Activated T-helper 17 cell treated with anti-CD3 and anti-CD28 coated beads, Interleukin-2, amount 50 U/mL, for 72 hours (primary cell): ENCODE data around the gene DIRAS1. TPM values are rescaled to one million over a fixed set of nuclear protein-coding genes. Genes with fewer than 3 reads are reported as not detected.
A peak's percentile ranks its signal among the peaks of the same experiment; 100 is the strongest.

Experiments used
- ATAC-seq: fragments of 150-1000 bp; cut with Tn5 transposase; replicated peaks from 2 replicates; pipeline ENCODE4 v1.10.0; 2021; ENCODE audit warnings: mild to moderate bottlenecking, moderate library complexity
- H3K27ac Mint-ChIP-seq: one replicate; pipeline ENCODE4 v1.8.0; 2022; ENCODE audit warnings: mixed read lengths
- H3K27me3 Mint-ChIP-seq: one replicate; pipeline ENCODE4 v1.8.0; 2022; ENCODE audit warnings: mixed read lengths
- H3K36me3 Mint-ChIP-seq: one replicate; pipeline ENCODE4 v1.8.0; 2022; ENCODE audit warnings: low read depth, mild to moderate bottlenecking, mixed read lengths
- H3K4me1 Mint-ChIP-seq: one replicate; pipeline ENCODE4 v1.8.0; 2022; ENCODE audit warnings: mixed read lengths
- H3K4me3 Mint-ChIP-seq: one replicate; pipeline ENCODE4 v1.8.0; 2022; ENCODE audit warnings: mild to moderate bottlenecking, mixed read lengths
- H3K9me3 Mint-ChIP-seq: one replicate; pipeline ENCODE4 v1.8.0; 2022; ENCODE audit warnings: mixed read lengths
- total RNA-seq, 2 donors: library from RNA; stranded (reverse); gene quantifications; one replicate each; pipeline ENCODE4 v1.2.3, GENCODE V29; 2022

DIRAS1 gene, protein sequence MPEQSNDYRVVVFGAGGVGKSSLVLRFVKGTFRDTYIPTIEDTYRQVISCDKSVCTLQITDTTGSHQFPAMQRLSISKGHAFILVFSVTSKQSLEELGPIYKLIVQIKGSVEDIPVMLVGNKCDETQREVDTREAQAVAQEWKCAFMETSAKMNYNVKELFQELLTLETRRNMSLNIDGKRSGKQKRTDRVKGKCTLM
- under 1 TPM in 1 of 2 donors, not detected in 1; 0.61 TPM for total RNA-seq

DNA sequence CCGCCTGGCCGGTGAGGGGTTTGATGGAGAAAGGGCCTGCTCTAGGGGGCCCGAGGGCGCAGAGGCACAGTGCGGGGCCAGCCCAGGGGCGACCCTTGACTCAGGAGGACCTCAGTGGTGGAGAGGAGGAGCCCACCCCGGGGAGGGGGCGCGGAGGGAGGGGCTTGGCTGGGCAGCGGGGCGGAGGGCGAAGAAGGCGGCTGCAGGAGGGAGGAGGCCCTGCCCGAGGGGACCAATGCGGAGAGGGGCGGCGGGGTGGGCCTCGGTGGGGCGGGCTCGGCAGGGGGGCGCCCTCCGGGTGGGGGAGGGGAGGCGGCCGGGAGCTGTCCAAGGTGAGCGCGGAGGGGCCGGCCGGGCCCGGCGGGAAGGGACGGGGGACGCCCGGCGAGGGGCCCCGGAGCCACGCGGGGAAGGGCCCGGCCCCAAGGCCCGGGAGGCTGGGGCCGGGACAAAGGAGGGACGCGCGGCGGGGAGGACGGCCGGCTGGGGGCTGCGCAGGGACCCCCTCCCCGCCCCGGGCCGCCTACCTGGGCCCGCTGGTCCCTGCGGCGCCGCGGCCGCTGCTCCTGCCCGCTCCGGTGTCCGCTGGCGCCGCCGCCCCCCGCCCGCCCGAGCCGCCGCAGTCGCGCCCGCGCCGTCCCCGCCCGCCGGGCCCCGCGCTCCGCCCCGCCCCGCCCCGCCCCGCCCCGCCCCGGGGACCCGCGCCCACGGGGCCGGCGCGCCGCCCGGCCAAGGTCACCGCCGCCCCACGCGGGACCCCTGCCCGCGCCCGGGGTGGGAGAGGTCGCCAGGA is at the start of gene DIRAS1:
Gene DIRAS1, minus strand, starts transcription at position 596 of the 793 bp plus-strand sequence. CDS start 3,566 bp downstream, outside the sequence.
- no peak for ATAC-seq
- Mint-ChIP-seq H3K27ac (no peak within 1 kb of the TSS), H3K36me3 (no peaks in the 10 kb centered on the region), H3K4me3 (peak within 1 kb of the TSS; percentile 27), H3K27me3 (peaks cover 12% of the 10 kb centered on the region), H3K9me3 (no peaks in the 10 kb centered on the region), H3K4me1 (no peaks in the 10 kb centered on the region)

DNA sequence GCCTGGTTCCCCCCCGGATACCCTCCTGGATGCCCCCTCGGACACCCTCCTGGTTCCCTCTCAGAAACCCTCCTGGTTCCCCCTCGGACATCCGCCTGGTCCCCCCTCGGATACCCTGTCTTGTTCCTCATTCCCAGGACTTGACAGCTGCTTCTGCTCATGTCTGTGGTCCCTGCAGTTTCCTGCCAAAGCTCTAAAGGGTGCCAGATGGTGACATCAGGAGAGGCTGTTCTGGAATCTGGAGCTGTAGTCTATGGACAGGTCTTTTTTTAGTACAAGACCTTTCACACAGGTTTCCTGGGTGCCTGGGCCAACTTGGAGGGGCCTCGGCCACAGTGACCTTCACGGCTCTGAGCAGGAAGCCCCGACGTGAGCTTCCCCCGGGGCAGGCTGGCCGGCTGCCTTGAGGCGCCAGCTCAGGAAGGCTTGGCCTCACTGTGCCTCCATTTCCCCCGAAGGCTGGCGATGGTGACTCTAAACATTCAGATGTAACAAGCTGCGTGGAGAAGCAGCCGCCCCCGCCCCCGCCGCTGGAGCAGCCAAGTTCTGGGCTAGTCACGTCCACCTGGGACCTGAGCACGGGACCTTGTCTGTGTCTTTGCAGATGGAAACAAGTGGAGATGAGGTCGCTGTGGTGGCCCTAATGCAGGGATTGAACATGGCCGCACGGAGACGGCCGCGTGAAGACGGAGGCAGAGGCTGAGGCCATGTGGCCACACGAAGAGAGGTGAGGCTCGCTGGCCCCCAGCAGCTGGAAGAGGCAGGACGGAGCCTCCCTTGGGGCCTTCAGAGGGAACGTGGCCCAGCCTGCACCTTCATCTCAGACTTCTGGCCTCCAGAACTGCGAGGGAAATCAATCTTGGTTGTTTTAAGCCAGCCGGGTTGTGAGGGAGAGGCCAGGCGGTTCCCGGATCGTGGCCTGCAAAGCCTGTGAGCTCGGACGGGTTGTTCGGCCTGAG is 49.2 kb upstream of the DIRAS1 start:
- no peak for ATAC-seq
- Mint-ChIP-seq H3K9me3 (no peaks in the 10 kb centered on the region), H3K4me3 (no peak overlapping the region), H3K4me1 (peaks cover 11% of the 10 kb centered on the region), H3K27me3 (no peaks in the 10 kb centered on the region), H3K36me3 (peaks cover 29% of the 10 kb centered on the region), H3K27ac (no peak overlapping the region)

DNA sequence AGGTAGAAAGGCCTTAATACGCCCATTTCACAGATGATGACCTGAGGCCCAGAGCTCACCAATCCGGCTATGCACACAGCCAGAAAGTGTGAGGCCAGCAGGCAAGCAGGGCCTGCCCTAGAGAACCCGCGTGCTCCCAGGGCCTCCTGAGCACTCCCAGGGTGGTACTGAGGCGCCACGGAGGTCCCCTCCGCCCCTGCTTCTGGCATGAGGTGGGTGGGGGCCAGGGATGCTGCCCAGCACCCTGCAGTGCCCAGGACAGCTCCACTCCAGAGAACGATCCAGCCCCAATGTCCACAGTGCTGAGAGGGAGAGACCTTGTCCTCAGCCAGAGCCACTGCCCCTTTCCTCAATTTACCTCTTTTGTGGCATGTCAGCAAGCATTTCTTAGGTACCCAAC is 48.0 kb upstream of the DIRAS1 start:
- Mint-ChIP-seq H3K4me1 (peaks cover 5% of the 10 kb centered on the region), H3K27me3 (no peaks in the 10 kb centered on the region), H3K4me3 (no peak overlapping the region), H3K36me3 (peaks cover 34% of the 10 kb centered on the region), H3K27ac (no peak overlapping the region), H3K9me3 (no peaks in the 10 kb centered on the region)
- ATAC-seq: no peak

DNA sequence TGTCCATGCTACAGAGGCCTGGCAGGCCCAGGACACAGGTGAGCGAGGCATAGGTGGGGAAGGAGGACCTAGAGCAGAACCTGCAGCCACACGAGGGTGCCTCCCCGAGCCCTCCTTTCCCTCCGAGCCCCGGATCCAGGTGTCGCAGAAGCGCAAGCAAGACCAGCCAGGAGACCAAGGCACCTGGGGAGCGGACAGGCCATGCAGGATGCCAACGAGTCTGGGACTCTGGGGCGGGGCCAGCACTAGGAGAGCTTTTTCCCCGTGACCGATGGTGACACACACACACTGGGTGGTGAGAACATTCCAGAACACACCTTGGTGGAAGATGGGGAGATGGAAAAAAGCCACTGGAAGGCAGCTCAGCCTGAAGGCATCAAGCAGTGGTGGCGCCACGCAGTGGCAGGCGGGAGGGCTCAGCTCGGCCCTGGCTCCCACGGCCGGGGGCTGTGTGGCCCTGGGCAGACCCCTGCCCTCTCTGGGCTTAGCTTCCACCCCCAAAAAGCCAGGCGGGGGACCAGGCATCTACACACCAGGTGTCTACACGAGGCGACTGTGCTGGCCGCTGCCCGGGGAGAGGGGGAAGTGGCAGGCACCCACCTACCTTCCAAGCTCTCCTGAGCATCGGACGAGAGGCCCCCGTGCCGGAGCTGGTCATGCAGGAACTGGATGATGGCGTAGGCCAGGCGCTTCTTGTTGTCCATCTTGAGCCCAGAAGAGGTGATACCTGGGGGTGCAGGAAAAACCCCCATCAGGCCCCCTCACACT is 47.4 kb upstream of the DIRAS1 start:
- ATAC-seq: no peak
- Mint-ChIP-seq H3K4me3 (no peak overlapping the region), H3K9me3 (no peaks in the 10 kb centered on the region), H3K4me1 (peaks cover 5% of the 10 kb centered on the region), H3K27ac (no peak overlapping the region), H3K36me3 (peaks cover 41% of the 10 kb centered on the region), H3K27me3 (no peaks in the 10 kb centered on the region)

DNA sequence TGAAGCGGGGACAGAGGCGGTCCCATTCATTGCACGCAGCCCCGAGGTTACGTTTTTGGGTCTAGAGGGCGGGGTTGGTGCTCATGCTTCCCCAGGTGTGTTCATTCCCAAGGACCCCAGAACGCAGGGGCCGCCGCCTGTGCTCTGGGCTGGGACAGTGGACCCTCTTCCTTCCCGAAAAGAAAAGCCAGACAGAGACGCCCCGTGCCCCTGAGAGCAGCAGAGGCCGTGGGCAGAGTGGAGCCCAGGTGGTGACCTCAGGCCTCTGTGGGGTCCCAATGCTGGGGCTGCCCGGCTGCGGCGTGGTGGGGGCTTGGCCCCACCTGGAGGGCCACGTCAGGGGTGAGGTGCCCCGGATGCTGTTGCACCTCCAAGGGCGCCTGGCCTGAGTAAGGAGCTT is 46.5 kb upstream of the DIRAS1 start:
- no peak overlapping the region for H3K27ac Mint-ChIP-seq
- ATAC-seq: no peak

DNA sequence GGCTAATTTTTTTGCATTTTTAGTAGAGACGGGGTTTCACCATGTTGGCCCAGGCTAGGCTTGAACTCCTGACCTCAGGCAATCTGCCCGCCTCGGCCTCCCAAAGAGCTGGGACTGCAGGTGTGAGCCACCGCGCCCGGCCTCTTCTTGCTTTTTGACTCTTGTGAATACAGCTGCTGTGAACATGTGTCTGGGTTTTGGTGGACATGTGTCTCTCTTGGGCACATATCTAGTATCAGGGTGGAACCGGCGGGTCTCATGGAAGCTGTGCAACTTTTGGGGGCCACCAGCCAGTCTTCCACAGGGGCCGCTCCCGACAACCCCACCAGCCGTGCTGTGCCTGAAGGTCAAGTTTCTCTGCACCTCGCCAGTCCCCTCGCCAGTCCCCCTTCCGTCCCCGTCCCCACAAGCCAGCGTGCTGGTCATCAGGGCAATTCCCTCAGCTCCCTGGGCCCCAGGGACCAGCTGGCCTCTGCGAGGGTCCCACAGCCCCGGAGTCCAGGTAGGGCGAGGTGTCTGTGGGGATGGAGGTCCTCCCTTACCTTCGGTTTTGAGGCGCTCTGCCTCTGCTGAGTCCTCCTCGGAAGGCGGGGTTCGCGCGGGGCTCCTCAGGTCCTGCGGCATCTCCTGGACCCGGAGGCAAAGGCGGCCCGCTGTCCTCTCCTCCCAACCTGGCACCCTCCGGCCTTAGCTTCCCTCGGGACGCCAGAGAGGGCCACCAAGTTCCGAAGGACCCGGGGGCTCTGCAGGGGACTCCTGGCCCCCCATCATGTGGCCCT is 45.6 kb upstream of the DIRAS1 start:
- Mint-ChIP-seq H3K9me3 (no peaks in the 10 kb centered on the region), H3K27me3 (no peaks in the 10 kb centered on the region), H3K4me1 (no peaks in the 10 kb centered on the region), H3K27ac (no peak overlapping the region), H3K4me3 (no peak overlapping the region), H3K36me3 (peaks cover 53% of the 10 kb centered on the region)
- no peak for ATAC-seq

More for the DNA sequence above, 46.5 kb upstream of the DIRAS1 start:
- H3K36me3 Mint-ChIP-seq: peaks cover 49% of the 10 kb centered on the region
- H3K4me3 Mint-ChIP-seq: no peak overlapping the region
- no peaks in the 10 kb centered on the region for H3K27me3 Mint-ChIP-seq
- H3K4me1 Mint-ChIP-seq: peaks cover 4% of the 10 kb centered on the region
- no peaks in the 10 kb centered on the region for H3K9me3 Mint-ChIP-seq

DNA sequence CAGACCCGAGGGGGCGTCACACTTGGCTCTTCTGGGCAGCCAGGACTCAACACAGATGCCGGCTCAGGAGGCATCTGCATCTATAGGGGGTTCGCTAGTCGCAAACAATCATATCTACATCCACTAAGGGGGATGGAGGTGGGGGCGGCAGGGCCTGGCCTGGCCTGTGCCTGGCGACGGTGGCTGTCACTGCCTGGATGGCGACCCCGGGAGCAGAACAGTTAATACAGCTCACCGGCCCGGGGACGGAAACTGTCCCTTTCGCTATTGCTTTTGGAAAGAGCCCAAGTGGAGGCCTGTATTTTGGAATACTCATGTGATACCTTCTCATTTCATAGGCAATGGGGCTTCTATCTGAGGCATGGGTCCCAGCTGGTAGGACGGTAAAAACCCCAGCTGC is 44.2 kb upstream of the DIRAS1 start:
- Mint-ChIP-seq H3K27me3 (no peaks in the 10 kb centered on the region), H3K4me1 (no peaks in the 10 kb centered on the region), H3K4me3 (no peak overlapping the region), H3K27ac (no peak overlapping the region), H3K36me3 (peaks cover 62% of the 10 kb centered on the region), H3K9me3 (no peaks in the 10 kb centered on the region)
- ATAC-seq: no peak

DNA sequence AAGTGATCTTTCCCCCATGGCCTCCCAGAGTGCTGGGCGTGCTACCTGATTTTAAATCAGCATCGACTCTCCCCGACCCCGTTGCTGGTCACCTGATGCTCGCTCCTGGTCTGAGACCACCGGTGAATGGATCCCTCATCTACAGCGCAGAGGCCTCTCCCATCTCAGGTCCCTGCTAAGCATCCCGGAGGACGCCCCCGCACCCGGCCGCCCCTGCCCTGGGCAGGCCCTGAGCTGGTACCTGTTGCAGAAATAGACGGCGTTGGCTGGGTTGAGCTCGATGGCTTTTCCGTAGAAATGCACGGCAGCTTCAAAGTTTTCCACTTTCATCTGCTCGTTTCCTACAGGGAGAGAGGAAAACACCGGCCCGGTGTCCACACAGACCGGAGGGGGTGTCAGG is 43.8 kb upstream of the DIRAS1 start:
- no peak overlapping the region for H3K27ac Mint-ChIP-seq
- H3K36me3 Mint-ChIP-seq: peaks cover 65% of the 10 kb centered on the region
- H3K4me3 Mint-ChIP-seq: no peak overlapping the region
- H3K27me3 Mint-ChIP-seq: no peaks in the 10 kb centered on the region
- H3K4me1 Mint-ChIP-seq: no peaks in the 10 kb centered on the region
- no peak for ATAC-seq
- H3K9me3 Mint-ChIP-seq: no peaks in the 10 kb centered on the region

DNA sequence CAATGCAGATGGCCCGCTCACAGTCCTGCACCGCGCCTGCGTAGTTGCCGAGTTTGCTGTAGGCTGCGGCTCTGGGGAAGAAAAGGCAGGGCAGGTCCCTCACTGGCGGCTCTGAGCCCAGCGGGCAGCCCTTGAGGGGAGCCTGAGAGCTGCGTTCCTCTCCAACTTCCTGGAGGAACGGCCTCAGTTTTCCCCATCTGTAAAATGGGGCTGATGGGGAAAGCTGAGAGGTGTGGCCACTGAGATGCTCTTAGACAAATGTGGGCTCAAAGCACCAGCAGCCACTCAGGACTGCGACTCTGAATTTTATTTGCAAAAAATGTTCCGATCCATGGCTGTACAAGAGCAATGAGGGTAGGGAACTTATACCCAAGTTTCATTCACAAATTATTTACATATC is 42.5 kb upstream of the DIRAS1 start:
- no peaks in the 10 kb centered on the region for H3K9me3 Mint-ChIP-seq
- no peak overlapping the region for H3K4me3 Mint-ChIP-seq
- no peak for ATAC-seq
- no peak overlapping the region for H3K27ac Mint-ChIP-seq
- peaks cover 75% of the 10 kb centered on the region for H3K36me3 Mint-ChIP-seq
- no peaks in the 10 kb centered on the region for H3K4me1 Mint-ChIP-seq
- no peaks in the 10 kb centered on the region for H3K27me3 Mint-ChIP-seq

DNA sequence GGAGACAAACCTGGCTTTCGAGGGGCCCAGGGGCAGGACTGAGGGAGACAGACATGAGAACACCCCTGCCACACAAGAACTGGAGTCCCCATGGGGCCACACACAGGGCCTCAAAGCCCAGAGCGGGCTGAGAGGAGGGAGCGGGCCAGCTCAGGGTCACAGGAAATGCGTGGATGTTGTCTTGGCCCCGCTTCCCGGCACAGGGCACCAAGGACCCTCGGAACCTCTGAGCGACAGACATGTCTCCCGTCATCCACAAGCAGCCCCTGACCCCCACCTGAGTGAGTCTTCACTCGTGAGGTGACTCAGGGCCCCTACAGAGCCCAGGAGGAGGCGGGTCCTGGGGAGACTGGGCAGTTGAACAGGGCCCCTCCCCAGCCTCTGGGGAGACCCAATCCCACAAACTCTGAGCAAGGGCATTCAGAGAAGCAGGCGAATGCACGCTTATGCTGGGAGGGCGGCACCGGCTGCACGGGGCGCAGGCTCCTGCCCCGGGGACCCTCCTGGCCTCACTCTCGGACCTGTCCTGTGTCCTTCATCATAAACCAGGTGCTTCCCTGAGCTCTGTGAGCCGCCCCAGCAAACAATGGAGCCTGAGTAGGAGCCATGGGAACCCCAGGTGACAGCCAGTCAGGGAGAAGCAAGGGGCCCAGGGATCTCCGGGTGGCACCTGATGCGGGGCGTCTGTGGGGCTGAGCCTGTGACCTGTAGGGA is 41.8 kb upstream of the DIRAS1 start:
- H3K36me3 Mint-ChIP-seq: peaks cover 79% of the 10 kb centered on the region
- no peak overlapping the region for H3K27ac Mint-ChIP-seq
- no peaks in the 10 kb centered on the region for H3K27me3 Mint-ChIP-seq
- no peak for ATAC-seq
- H3K4me3 Mint-ChIP-seq: no peak overlapping the region
- H3K9me3 Mint-ChIP-seq: no peaks in the 10 kb centered on the region
- no peaks in the 10 kb centered on the region for H3K4me1 Mint-ChIP-seq

DNA sequence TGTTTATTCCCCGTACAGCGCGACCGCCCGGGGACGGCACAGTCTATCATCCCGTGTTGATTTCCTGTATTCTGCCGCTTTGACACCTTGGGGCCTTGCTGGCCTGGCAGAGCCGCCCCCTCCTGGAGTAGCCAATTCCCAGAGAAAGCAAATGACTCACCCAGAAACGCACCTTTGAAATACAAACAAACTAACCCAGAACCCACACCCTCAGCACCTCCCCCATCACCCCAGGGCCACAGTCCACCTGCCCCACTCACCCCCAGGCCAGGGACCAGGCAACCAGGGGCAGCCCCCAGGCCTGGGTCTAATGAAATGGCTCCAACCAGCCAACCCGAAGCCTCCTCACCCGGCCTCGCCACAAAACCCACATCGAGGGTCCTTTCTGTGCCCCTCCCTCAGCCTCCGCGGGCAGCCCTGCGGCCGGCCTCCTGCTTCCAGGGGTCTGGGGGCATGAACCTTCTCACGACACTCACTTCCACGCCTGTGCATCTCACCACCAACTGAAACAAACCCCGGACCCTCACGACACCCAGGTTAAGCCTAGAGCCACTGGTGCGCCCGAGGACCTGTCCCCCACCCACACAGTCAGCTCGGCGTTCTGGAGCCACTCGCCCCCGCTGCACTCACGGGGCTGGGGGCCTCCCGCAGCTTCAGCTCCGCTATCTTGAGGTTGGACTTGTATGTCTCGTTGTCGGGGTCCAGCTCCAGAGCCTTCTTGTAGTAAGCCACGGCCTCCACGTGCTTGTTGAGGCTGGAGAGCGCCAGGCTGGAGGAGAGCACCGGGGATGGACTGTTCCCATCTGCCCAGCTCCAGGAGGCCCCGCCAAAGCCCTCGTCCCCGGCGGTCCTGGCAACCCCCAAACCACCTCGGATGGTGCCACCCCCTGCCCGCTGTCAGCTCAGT is 41.0 kb upstream of the DIRAS1 start:
- Mint-ChIP-seq H3K27ac (no peak overlapping the region), H3K36me3 (peaks cover 78% of the 10 kb centered on the region), H3K4me3 (no peak overlapping the region), H3K4me1 (no peaks in the 10 kb centered on the region), H3K27me3 (no peaks in the 10 kb centered on the region), H3K9me3 (no peaks in the 10 kb centered on the region)
- ATAC-seq: no peak

DNA sequence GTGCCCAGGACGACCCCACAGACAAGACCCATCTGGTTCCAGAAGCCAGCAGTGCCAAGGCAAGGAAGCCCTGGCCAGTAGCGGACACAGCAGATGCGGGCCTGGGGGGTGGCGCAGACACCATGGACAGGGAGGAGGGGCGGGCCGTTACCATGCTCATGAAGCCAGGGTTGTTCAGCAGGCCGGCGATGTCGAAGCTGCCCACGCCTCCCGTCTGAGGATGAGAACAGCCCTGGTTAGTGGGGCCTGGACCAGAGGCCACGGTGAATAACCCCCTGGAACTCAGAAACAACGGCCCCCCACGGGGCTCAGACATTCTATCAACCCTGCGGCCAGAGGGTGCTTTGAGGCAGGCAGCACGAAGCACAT is 40.1 kb upstream of the DIRAS1 start:
- no peaks in the 10 kb centered on the region for H3K27me3 Mint-ChIP-seq
- no peaks in the 10 kb centered on the region for H3K9me3 Mint-ChIP-seq
- no peak overlapping the region for H3K27ac Mint-ChIP-seq
- ATAC-seq: no peak
- no peak overlapping the region for H3K4me3 Mint-ChIP-seq
- H3K4me1 Mint-ChIP-seq: no peaks in the 10 kb centered on the region
- H3K36me3 Mint-ChIP-seq: peaks cover 75% of the 10 kb centered on the region
